ENCODE measurements around the gene CCP110.

DNA sequence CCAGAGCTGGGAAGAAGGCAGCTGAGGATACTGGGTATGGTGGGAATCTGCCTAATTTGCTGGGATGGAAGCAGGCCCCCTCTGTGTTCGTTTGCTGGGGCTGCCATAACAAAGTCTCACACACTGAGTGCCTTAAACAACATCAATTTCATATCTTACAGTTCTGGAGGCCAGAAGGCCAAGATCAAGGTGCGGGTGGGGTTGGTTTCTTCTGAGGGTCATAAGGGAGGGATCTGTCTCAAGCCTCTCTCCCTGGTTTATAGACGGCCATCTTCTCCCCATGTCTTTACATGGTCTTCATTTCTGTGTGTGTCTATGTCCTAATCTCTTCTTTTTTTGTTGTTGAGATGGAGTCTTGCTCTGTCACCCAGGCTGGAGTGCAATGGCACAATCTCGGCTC, 37.7 kb upstream of the CCP110 start:
- TF ChIP-seq CTCF (IDR thresholded peaks at IDR 0.05; ENCODE audit: low read length) = no peak
- no peak for TF ChIP-seq EZH2 (IDR thresholded peaks at IDR 0.05; ENCODE audit: borderline replicate concordance, low read length)
